A673 (cell line): Measurements from ENCODE around the gene EIF3C. TPM values are rescaled to one million over a fixed set of nuclear protein-coding genes. Genes with fewer than 3 reads are reported as not detected.
A peak's percentile ranks its signal among the peaks of the same experiment; 100 is the strongest.
"Not testable (repeated sequence)": the region's sequence is repeated elsewhere in the genome, so short reads cannot be mapped to it uniquely, and the experiment has no call there.

Source experiments
- Bru-seq: library from RNA; stranded (reverse); fragments of 400-500 nt; gene quantifications from one replicate; lab custom pipeline; 2021; lab: Mats Ljungman, UMichigan
- BruChase-seq, 2 experiments: library from RNA; stranded (reverse); fragments of 400-500 nt; gene quantifications; one replicate each; lab custom pipeline; 2021; lab: Mats Ljungman, UMichigan
- BruUV-seq: library from RNA; stranded (reverse); fragments of 400-500 nt; replicated peaks from 2 replicates; lab custom pipeline; 2021; lab: Mats Ljungman, UMichigan
- CTCF ChIA-PET: fragments of 300-600 bp; sonication (Branson Sonifier 250); formaldehyde crosslinking; loops from one replicate; lab custom pipeline; 2022; ENCODE audit warnings: antibody characterized with exemption; lab: Charles Lee
- POLR2A ChIA-PET: fragments of 300-600 bp; sonication (Branson Sonifier 250); formaldehyde crosslinking; loops from one replicate; lab custom pipeline; 2022; ENCODE audit warnings: antibody characterized with exemption; ENCODE audit not compliant: low non-redundant PET; lab: Charles Lee
- DNase-seq: peaks from one replicate; pipeline ENCODE4 v3.0.0-alpha.2; 2015; ENCODE audit warnings: low spot score
- H3K27ac ChIP-seq: fragments of 200-600 bp; sonication (generic); 2 replicates; pipeline ENCODE4 v1.5.1; 2016; ENCODE audit warnings: mixed run types, low read depth, mild to moderate bottlenecking, mixed read lengths, antibody characterized with exemption, low read length; ENCODE audit not compliant: poor library complexity, severe bottlenecking
- H3K27me3 ChIP-seq: fragments of 200-600 bp; sonication (generic); replicated peaks from 2 replicates; pipeline ENCODE4 v1.6.1; 2017; ENCODE audit warnings: mixed run types, low read depth, mild to moderate bottlenecking, mixed read lengths, antibody characterized with exemption, low read length; ENCODE audit not compliant: insufficient read depth, poor library complexity
- H3K36me3 ChIP-seq: fragments of 200-600 bp; sonication (generic); 2 replicates; pipeline ENCODE4 v1.6.1; 2016; ENCODE audit warnings: mixed run types, mild to moderate bottlenecking, mixed read lengths, antibody characterized with exemption, low read length; ENCODE audit not compliant: insufficient read depth, poor library complexity, severe bottlenecking
- H3K4me1 ChIP-seq: fragments of 200-600 bp; sonication (generic); 2 replicates; pipeline ENCODE4 v1.6.1; 2017; ENCODE audit warnings: mixed run types, mild to moderate bottlenecking, mixed read lengths, antibody characterized with exemption, low read length; ENCODE audit not compliant: insufficient read depth, poor library complexity, severe bottlenecking
- H3K4me3 ChIP-seq: fragments of 200-600 bp; sonication (generic); 2 replicates; pipeline ENCODE4 v1.5.1; 2016; ENCODE audit warnings: low read depth, mixed run types, mild to moderate bottlenecking, mixed read lengths, low read length; ENCODE audit not compliant: poor library complexity, severe bottlenecking
- H3K9me3 ChIP-seq: fragments of 200-600 bp; sonication (generic); 2 replicates; pipeline ENCODE4 v1.6.1; 2016; ENCODE audit warnings: mixed run types, low read depth, mild to moderate bottlenecking, mixed read lengths, antibody characterized with exemption, low read length; ENCODE audit not compliant: poor library complexity, severe bottlenecking
- intact Hi-C: fragments of 100-400 bp; cut with micrococcal nuclease; formaldehyde crosslinking; loops from one replicate; pipeline ENCODE4 v1.10.0; 2022; ENCODE audit not compliant: unreplicated experiment
- long read RNA-seq: library from polyadenylated mRNA; stranded (forward); transcript quantifications from one replicate; pipeline ENCODE4 v2.0.0, GENCODE V29; 2022
- total RNA-seq: library from RNA; stranded (reverse); gene quantifications from 2 replicates; pipeline ENCODE4 v1.2.3, GENCODE V29; 2021

Gene EIF3C
- 824 and 839 TPM in 2 replicates for total RNA-seq
- Bru-seq, nascent RNA, result percentile 45 among the genes with signal in this experiment
- percentile 47 among the genes with signal in this experiment for BruChase-seq, experiment 1, labeled RNA remaining after a 2-hour chase
- BruChase-seq, experiment 2, labeled RNA remaining after a 6-hour chase, result percentile 60 among the genes with signal in this experiment
- long read RNA-seq, transcript EIF3C-202 (21 exons, 3,137 nt), result minor isoform, 22 of 867 reads
- long read RNA-seq, transcript EIF3C-211 (20 exons, 2,986 nt), result minor isoform, 44 of 867 reads
- long read RNA-seq, transcript EIF3C-201 (21 exons, 3,145 nt), result major isoform, 683 of 867 reads
- long read RNA-seq, transcript EIF3C-207 (13 exons, 3,957 nt), result minor isoform, 15 of 867 reads
- long read RNA-seq, partial matches to known transcripts, result 73 of 867 reads
- long read RNA-seq, other reads (novel, unspliced or antisense), result 30 of 867 reads

GRCh38 chr16:28711220-28712083, at the start of gene EIF3C:
TSS of gene EIF3C (plus strand) at chr16:28711464. CDS start at chr16:28711687, 223 bp downstream.
- H3K9me3 ChIP-seq, POLR2A ChIA-PET, intact Hi-C loops, H3K27me3 ChIP-seq, BruUV-seq, H3K36me3 ChIP-seq, H3K4me3 ChIP-seq, H3K27ac ChIP-seq, DNase-seq, H3K4me1 ChIP-seq, CTCF ChIA-PET: not testable (repeated sequence)

DNA sequence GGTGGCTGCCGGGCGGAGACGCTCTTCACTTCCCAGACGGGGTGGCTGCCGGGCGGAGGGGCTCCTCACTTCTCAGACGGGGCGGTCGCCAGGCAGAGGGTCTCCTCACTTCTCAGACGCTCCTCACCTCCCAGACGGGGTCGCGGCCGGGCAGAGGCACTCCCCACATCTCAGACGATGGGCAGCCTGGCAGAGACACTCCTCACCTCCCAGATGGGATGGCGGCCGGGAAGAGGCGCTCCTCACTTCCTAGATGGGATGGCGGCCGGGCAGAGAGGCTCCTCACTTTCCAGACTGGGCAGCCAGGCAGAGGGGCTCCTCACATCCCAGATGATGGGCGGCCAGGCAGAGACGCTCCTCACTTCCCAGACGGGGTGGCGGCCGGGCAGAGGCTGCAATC, 45.0 kb upstream of the EIF3C start:
- BruUV-seq, result not testable (repeated sequence)

GRCh38 chr16:28667480-28667879, 43.8 kb upstream of the EIF3C start:
- H3K27ac ChIP-seq, H3K9me3 ChIP-seq, H3K4me1 ChIP-seq, intact Hi-C loops, CTCF ChIA-PET, H3K4me3 ChIP-seq, H3K27me3 ChIP-seq, BruUV-seq, H3K36me3 ChIP-seq, DNase-seq, POLR2A ChIA-PET: not testable (repeated sequence)

More for the DNA sequence above, 45.0 kb upstream of the EIF3C start:
- H3K4me3 ChIP-seq, H3K9me3 ChIP-seq, POLR2A ChIA-PET, H3K27me3 ChIP-seq, CTCF ChIA-PET, H3K36me3 ChIP-seq, DNase-seq, H3K27ac ChIP-seq, H3K4me1 ChIP-seq, intact Hi-C loops: not testable (repeated sequence)

- CTCF ChIA-PET, BruUV-seq: not testable (repeated sequence)
These were observed 43.1 kb upstream of the EIF3C start for GRCh38 chr16:28668199-28668598.

DNA sequence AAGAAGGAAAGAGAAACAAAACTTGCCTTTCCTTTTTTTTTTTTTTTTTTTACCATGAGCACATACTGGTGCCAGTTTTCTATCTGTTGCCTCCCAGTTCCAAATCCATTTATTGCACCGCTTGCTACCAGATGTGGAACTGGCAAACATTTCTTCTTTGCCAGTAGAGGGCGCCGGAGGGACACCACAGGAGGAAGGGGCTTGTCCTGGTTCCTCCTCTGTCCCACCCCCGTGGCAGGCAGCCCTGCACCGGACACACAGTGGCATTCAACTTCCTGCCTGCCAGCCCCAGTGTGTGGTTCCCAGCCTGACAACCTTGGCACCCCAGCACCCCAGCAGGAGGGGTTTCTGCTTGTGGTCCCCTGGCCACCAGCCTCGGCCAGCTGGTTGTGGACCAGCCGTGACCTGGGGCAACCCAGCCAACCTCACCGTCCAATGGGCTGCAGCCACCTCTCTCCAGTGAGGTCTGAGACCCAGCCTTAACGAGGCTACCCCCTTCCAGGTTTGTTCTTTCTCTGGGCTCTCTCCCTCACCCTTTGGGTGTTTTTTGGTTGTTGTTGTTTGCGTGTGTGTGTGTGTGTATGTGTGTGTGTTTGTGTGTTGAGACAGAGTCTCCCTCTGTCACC, 22.8 kb upstream of the EIF3C start:
- H3K27ac ChIP-seq, H3K27me3 ChIP-seq, H3K36me3 ChIP-seq, H3K4me1 ChIP-seq, H3K4me3 ChIP-seq, BruUV-seq, intact Hi-C loops, DNase-seq, POLR2A ChIA-PET, CTCF ChIA-PET, H3K9me3 ChIP-seq: not testable (repeated sequence)

More at GRCh38 chr16:28668199-28668598, 43.1 kb upstream of the EIF3C start:
- POLR2A ChIA-PET, H3K4me3 ChIP-seq, H3K4me1 ChIP-seq, DNase-seq, H3K9me3 ChIP-seq, H3K36me3 ChIP-seq, H3K27me3 ChIP-seq, H3K27ac ChIP-seq, intact Hi-C loops: not testable (repeated sequence)

DNA sequence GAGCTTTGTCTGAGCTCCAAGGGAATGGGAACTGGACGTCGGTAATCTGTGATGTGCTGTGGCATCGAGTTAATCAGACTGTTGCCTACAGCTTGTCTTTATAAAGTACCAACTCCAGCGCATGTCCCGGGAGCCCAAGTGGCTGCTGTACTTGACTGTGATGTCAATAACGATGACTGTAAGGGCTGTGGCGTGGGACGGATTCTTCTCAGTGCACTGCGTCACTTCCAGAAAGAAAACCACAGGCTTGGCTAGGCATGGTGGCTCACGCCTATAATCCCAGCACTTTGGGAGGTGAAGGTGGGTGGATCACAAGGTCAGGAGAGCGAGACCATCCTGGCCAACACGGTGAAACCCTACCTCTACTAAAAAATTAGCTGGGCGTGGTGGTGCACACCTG, 21.8 kb upstream of the EIF3C start:
- H3K9me3 ChIP-seq, CTCF ChIA-PET, DNase-seq, H3K36me3 ChIP-seq, H3K27me3 ChIP-seq, H3K4me3 ChIP-seq, BruUV-seq, H3K4me1 ChIP-seq, POLR2A ChIA-PET, intact Hi-C loops, H3K27ac ChIP-seq: not testable (repeated sequence)

GRCh38 chr16:28691722-28692121, 19.5 kb upstream of the EIF3C start:
- CTCF ChIA-PET, H3K27ac ChIP-seq, BruUV-seq, H3K9me3 ChIP-seq, POLR2A ChIA-PET, H3K36me3 ChIP-seq, intact Hi-C loops, H3K27me3 ChIP-seq, H3K4me1 ChIP-seq, H3K4me3 ChIP-seq, DNase-seq: not testable (repeated sequence)
